Endothelial cell of umbilical vein (primary cell): ENCODE measurements around the gene HRH2. TPM values are rescaled to one million over a fixed set of nuclear protein-coding genes. Genes with fewer than 3 reads are reported as not detected.

Experiments
- BruUV-seq: library from RNA; stranded (reverse); fragments of 400-500 nt; replicated peaks from 2 replicates; lab custom pipeline; 2021; lab: Mats Ljungman, UMichigan
- CTCF ChIA-PET: fragments of 300-600, 350-600 bp; sonication (Branson Sonifier 250); formaldehyde crosslinking; loops from one replicate; lab custom pipeline; 2021; ENCODE audit warnings: antibody characterized with exemption, inconsistent platforms; lab: Charles Lee
- POLR2A ChIA-PET: fragments of 300-600, 350-600 bp; sonication (Branson Sonifier 250); formaldehyde crosslinking; loops from one replicate; lab custom pipeline; 2021; ENCODE audit warnings: antibody characterized with exemption, inconsistent platforms; lab: Charles Lee
- DNase-seq: peaks from one replicate; pipeline ENCODE4 v3.0.0-alpha.2; 2011; ENCODE audit warnings: low read depth, low spot score
- FAIRE-seq: peaks from 2 replicates; lab custom pipeline; 2011; peaks lifted over from hg19 to GRCh38; lab: Jason Lieb, UNC
- H2AFZ ChIP-seq: 2 replicates; pipeline ENCODE4 v1.6.0; 2012; ENCODE audit warnings: low read depth, low read length, control low read depth, inconsistent platforms
- H3K27ac ChIP-seq: 2 replicates; pipeline ENCODE4 v1.5.1; 2011; ENCODE audit warnings: low read depth, mild to moderate bottlenecking, control low read depth, low read length, moderate library complexity; ENCODE audit not compliant: insufficient read depth
- H3K27me3 ChIP-seq, 2 experiments: 2 replicates each; pipeline versions ENCODE4 v1.6.0 to v1.6.1; 2011; ENCODE audit warnings: low read length in 2 of 2, mixed read lengths in 1 of 2; ENCODE audit not compliant: control insufficient read depth in 2 of 2, insufficient read depth in 2 of 2
- H3K36me3 ChIP-seq, 2 experiments: 2 replicates in 1 of 2; 3 replicates in 1 of 2; pipeline ENCODE4 v1.5.1; 2011; ENCODE audit warnings: low read length in 2 of 2, mild to moderate bottlenecking in 1 of 2, moderate library complexity in 1 of 2; ENCODE audit not compliant: control insufficient read depth in 2 of 2, insufficient read depth in 2 of 2; ENCODE audit errors: extremely low read depth in 1 of 2
- H3K4me1 ChIP-seq: 3 replicates; pipeline ENCODE4 v1.5.1; 2011; ENCODE audit warnings: mild to moderate bottlenecking, low read length; ENCODE audit not compliant: control insufficient read depth, insufficient read depth; ENCODE audit errors: extremely low read depth
- H3K4me2 ChIP-seq: 2 replicates; pipeline ENCODE4 v1.6.1; 2011; ENCODE audit warnings: low read length, control low read depth, mixed read lengths; ENCODE audit not compliant: insufficient read depth
- H3K4me3 ChIP-seq, 3 experiments: fragments of 200-600 bp in 1 of 3; sonication (generic), shearing (Covaris generic) in 1 of 3; replicated peaks in 1 of 3; 2 replicates each; pipeline ENCODE4 v1.5.1; 2011 to 2016; ENCODE audit warnings: control low read depth in 3 of 3, low read length in 3 of 3, mild to moderate bottlenecking in 2 of 3, inconsistent platforms in 1 of 3, low read depth in 1 of 3, moderate library complexity in 1 of 3; ENCODE audit not compliant: insufficient read depth in 1 of 3
- H3K79me2 ChIP-seq: 2 replicates; pipeline ENCODE4 v1.6.0; 2012; ENCODE audit warnings: low read length, inconsistent platforms; ENCODE audit not compliant: control insufficient read depth, insufficient read depth
- H3K9ac ChIP-seq: replicated peaks from 2 replicates; pipeline ENCODE3; 2011; ENCODE audit warnings: low read length, control low read depth; ENCODE audit not compliant: insufficient read depth; ENCODE audit errors: extremely low read depth
- H3K9me1 ChIP-seq: replicated peaks from 3 replicates; pipeline ENCODE4 v1.6.0; 2011; ENCODE audit warnings: mild to moderate bottlenecking, low read length; ENCODE audit not compliant: control insufficient read depth, insufficient read depth; ENCODE audit errors: extremely low read depth
- H3K9me3 ChIP-seq: replicated peaks from 2 replicates; pipeline ENCODE4 v1.5.1; 2012; ENCODE audit warnings: low read length, inconsistent platforms; ENCODE audit not compliant: control insufficient read depth, insufficient read depth
- H4K20me1 ChIP-seq: replicated peaks from 2 replicates; pipeline ENCODE3; 2011; ENCODE audit warnings: mild to moderate bottlenecking, low read length; ENCODE audit not compliant: control insufficient read depth, insufficient read depth; ENCODE audit errors: extremely low read depth
- EZH2 ChIP-seq: IDR thresholded peaks from 2 replicates; pipeline ENCODE4 v1.6.1; 2012; ENCODE audit warnings: borderline replicate concordance, low read depth, mild to moderate bottlenecking, moderate library complexity, low read length, inconsistent platforms; ENCODE audit not compliant: severe bottlenecking
- FOS ChIP-seq: IDR thresholded peaks from 2 replicates; pipeline ENCODE4 v1.6.1; 2011; ENCODE audit warnings: mild to moderate bottlenecking, low read length, moderate library complexity, borderline replicate concordance; ENCODE audit not compliant: insufficient read depth
- GATA2 ChIP-seq: IDR thresholded peaks from 2 replicates; pipeline ENCODE4 v1.7.0; 2011; ENCODE audit warnings: low read depth, mild to moderate bottlenecking, moderate library complexity, mixed read lengths, low read length; ENCODE audit not compliant: insufficient read length, insufficient read depth
- JUN ChIP-seq: IDR thresholded peaks from 2 replicates; pipeline ENCODE4 v1.6.1; 2011; ENCODE audit warnings: borderline replicate concordance, low read depth; ENCODE audit not compliant: insufficient read length, insufficient read depth
- MYC ChIP-seq: IDR thresholded peaks from one replicate; pipeline ENCODE4 v1.6.1; 2011; ENCODE audit warnings: mild to moderate bottlenecking, low read depth, low read length
- POLR2A ChIP-seq: IDR thresholded peaks from 2 replicates; pipeline ENCODE4 v1.6.1; 2012; ENCODE audit warnings: low read depth, mild to moderate bottlenecking, control low read depth, low read length
- POLR2AphosphoS5 ChIP-seq: IDR thresholded peaks from 2 replicates; pipeline ENCODE4 v1.6.1; 2012; ENCODE audit warnings: low read depth, mild to moderate bottlenecking, control low read depth, low read length, moderate library complexity; ENCODE audit not compliant: insufficient read depth
- dilution Hi-C: fragments of 300-500 bp; cut with MboI; formaldehyde crosslinking; loops from one replicate; pipeline ENCODE4 v1.15.0; 2019; ENCODE audit warnings: low sequenced_read_pairs; ENCODE audit not compliant: extremely low pct_ligation_motif_present
- intact Hi-C: fragments of 100-400 bp; cut with micrococcal nuclease; formaldehyde crosslinking; loops from one replicate; pipeline ENCODE4 v1.10.0; 2022
- polyA plus RNA-seq, 4 experiments: library from polyadenylated mRNA; depleted of rRNA in 3 of 4; stranded (reverse) in 3 of 4; unstranded in 1 of 4; fragments of >200 nt; gene quantifications; 2 replicates each; pipeline versions ENCODE4 v1.2.1 to v1.2.3, GENCODE V29; 2011 to 2012; ENCODE audit warnings: missing spikeins in 1 of 4
- total RNA-seq: library from RNA; stranded (reverse); gene quantifications from 2 replicates; pipeline ENCODE4 v1.2.3, GENCODE V29; 2021
- TF ChIP-seq, protein P1 (sequence below), 2 donors: IDR thresholded peaks; 1 replicate in 1 of 2; 2 replicates in 1 of 2; pipeline ENCODE4 v1.5.1; 2011; ENCODE audit warnings: low read length in 2 of 2, mild to moderate bottlenecking in 2 of 2, moderate library complexity in 2 of 2, control low read depth in 1 of 2, inconsistent platforms in 1 of 2, low read depth in 1 of 2; ENCODE audit not compliant: insufficient read depth in 1 of 2; ENCODE audit errors: extremely low read depth in 1 of 2
- TF ChIP-seq, protein P2 (sequence below): IDR thresholded peaks from 2 replicates; pipeline ENCODE4 v1.6.1; 2011; ENCODE audit not compliant: insufficient read depth, insufficient read length

Gene HRH2
- total and polyA plus RNA-seq, 2 donors (not counting 3 experiments of a cell fraction or from before 2014, with no cell fraction given) = not detected

DNA sequence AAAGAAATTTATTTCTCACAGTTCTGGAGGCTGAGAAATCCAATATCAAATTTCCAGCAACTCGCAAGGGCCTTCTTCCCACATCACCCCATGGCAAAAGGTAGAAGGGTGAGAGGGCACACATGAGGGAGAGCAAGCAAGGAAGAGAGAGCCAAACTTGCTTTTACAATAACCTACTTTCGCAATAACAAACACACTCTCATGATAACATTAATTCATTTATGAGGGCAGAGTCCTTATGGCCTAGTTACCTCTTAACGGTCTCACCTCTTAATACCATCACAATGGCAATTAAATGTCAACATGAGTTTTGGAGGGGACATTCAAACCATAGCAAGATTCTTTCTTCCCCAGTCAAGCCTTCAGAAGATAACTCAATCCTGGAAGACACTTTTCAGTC lies 11.6 kb upstream of the HRH2 start:
- Histone ChIP-seq H3K27ac (no peak overlapping the region), H3K9ac (no peak overlapping the region), H2AFZ (no peak overlapping the region), H3K9me3 (peaks cover 3% of the 10 kb centered on the region), H3K27me3 (no peaks in the 10 kb centered on the region), H3K4me1 (no peaks in the 10 kb centered on the region), H3K9me1 (no peaks in the 10 kb centered on the region), H3K79me2 (no peaks in the 10 kb centered on the region), H3K36me3 (no peaks in the 10 kb centered on the region), H4K20me1 (no peaks in the 10 kb centered on the region), H3K4me3 (no peak overlapping the region), H3K4me2 (no peak overlapping the region)
- dilution Hi-C loops (no loop called here), intact Hi-C loops (no loop called here)
- POLR2A ChIA-PET = no interaction called here
- no TSS peak for BruUV-seq
- DNase-seq (no peak), FAIRE-seq (no peak)
- TF ChIP-seq MYC = no peak
- TF ChIP-seq, protein P1, sequence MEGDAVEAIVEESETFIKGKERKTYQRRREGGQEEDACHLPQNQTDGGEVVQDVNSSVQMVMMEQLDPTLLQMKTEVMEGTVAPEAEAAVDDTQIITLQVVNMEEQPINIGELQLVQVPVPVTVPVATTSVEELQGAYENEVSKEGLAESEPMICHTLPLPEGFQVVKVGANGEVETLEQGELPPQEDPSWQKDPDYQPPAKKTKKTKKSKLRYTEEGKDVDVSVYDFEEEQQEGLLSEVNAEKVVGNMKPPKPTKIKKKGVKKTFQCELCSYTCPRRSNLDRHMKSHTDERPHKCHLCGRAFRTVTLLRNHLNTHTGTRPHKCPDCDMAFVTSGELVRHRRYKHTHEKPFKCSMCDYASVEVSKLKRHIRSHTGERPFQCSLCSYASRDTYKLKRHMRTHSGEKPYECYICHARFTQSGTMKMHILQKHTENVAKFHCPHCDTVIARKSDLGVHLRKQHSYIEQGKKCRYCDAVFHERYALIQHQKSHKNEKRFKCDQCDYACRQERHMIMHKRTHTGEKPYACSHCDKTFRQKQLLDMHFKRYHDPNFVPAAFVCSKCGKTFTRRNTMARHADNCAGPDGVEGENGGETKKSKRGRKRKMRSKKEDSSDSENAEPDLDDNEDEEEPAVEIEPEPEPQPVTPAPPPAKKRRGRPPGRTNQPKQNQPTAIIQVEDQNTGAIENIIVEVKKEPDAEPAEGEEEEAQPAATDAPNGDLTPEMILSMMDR (IDR thresholded peaks at IDR 0.05; ENCODE audit: extremely low read depth in 1 of 2, insufficient read depth in 1 of 2, low read depth in 1 of 2, low read length in 2 of 2) = no peak
- no peak for TF ChIP-seq POLR2AphosphoS5
- no peak for TF ChIP-seq GATA2
- TF ChIP-seq POLR2A = no peak
- no peak for TF ChIP-seq EZH2
- TF ChIP-seq JUN = no peak
- TF ChIP-seq, protein P2, sequence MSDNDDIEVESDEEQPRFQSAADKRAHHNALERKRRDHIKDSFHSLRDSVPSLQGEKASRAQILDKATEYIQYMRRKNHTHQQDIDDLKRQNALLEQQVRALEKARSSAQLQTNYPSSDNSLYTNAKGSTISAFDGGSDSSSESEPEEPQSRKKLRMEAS = no peak
- no peak for TF ChIP-seq FOS
- CTCF ChIA-PET = no interaction called here
